Kidney (tissue), 14 donors: ENCODE data around the gene GMDS. TPM values are rescaled to one million over a fixed set of nuclear protein-coding genes. Genes with fewer than 3 reads are reported as not detected.

ENCODE experiments used
- DNase-seq, 5 donors: peaks; one replicate each; pipeline ENCODE4 v3.0.0-alpha.2; 2013 to 2020
- FAIRE-seq: peaks from 2 replicates; lab custom pipeline; 2012; peaks lifted over from hg19 to GRCh38; lab: Jason Lieb, UNC
- H3K27ac ChIP-seq, 2 donors: one replicate each; pipeline ENCODE4 v1.7.0; 2013; ENCODE audit warnings: low read depth in 2 of 2, low read length in 2 of 2, inconsistent platforms in 1 of 2
- H3K27me3 ChIP-seq: one replicate; pipeline ENCODE4 v1.7.1; 2013; ENCODE audit warnings: low read length, inconsistent platforms; ENCODE audit not compliant: control insufficient read depth, insufficient read depth
- H3K36me3 ChIP-seq, 3 donors: one replicate each; pipeline versions ENCODE4 v1.7.0 to v1.7.1; 2013; ENCODE audit warnings: low read length in 3 of 3, control low read depth in 1 of 3, inconsistent platforms in 1 of 3; ENCODE audit not compliant: insufficient read depth in 3 of 3, control insufficient read depth in 2 of 3
- H3K4me1 ChIP-seq, 3 donors: one replicate each; pipeline versions ENCODE4 v1.7.0 to v1.7.1; 2013; ENCODE audit warnings: low read length in 3 of 3, inconsistent platforms in 1 of 3, low read depth in 1 of 3; ENCODE audit not compliant: control insufficient read depth in 2 of 3, insufficient read depth in 2 of 3
- H3K4me3 ChIP-seq, 3 donors: one replicate each; pipeline versions ENCODE4 v1.7.0 to v1.8.1; 2013; ENCODE audit warnings: low read length in 3 of 3, control low read depth in 1 of 3, inconsistent platforms in 1 of 3
- H3K9ac ChIP-seq, 3 donors: one replicate each; pipeline versions ENCODE4 v1.7.0 to v1.7.1; 2013; ENCODE audit warnings: low read length in 3 of 3, control low read depth in 1 of 3, inconsistent platforms in 1 of 3
- H3K9me3 ChIP-seq, 3 donors: one replicate each; pipeline versions ENCODE4 v1.7.0 to v1.7.1; 2013; ENCODE audit warnings: low read length in 3 of 3, control low read depth in 1 of 3, inconsistent platforms in 1 of 3; ENCODE audit not compliant: control insufficient read depth in 2 of 3, insufficient read depth in 1 of 3
- intact Hi-C: fragments of 100-400 bp; cut with DNase I; formaldehyde crosslinking; loops from one replicate; pipeline ENCODE4 v1.11.1; 2022
- polyA plus RNA-seq: library from polyadenylated mRNA; stranded (reverse); fragments of 350-450 nt; fragmentation: Illumina TruSeq; extraction: RNeasy Lipid Tissue Mini Kit (QIAGEN cat#74804); gene quantifications from one replicate; pipeline ENCODE4 v1.2.3, GENCODE V29; 2014; ENCODE audit warnings: low read depth, low replicate concordance; ENCODE audit not compliant: insufficient read depth
- total RNA-seq: library from RNA; stranded (reverse); fragmentation: NEBNext Ultra II Directional; extraction: Animal tissue kit (Norgen Biotek cat#: 25700); gene quantifications from one replicate; pipeline ENCODE4 v1.2.1, GENCODE V29; 2021
- TF ChIP-seq, protein P1 (sequence below): IDR thresholded peaks from 3 replicates; pipeline ENCODE4 v1.5.1; 2012; ENCODE audit warnings: mild to moderate bottlenecking, moderate library complexity, borderline replicate concordance; ENCODE audit not compliant: insufficient read depth; ENCODE audit errors: extremely low read depth
- donor health status: control.
- donor health status: control.
- donor health status: control.
- donor health status: control.
- donor health status: control.
- donor health status: DM: yes; HTN: yes; CAD: no.
- donor health status: Normal renal cell carcinoma (clear cell type).

The GMDS gene
- total and polyA plus RNA-seq, 2 donors from 2014 or later = 49.6 to 63.7 TPM

- intact Hi-C loops = no loop called here
- peaks cover 4 to 14% (median 4%) of the 10 kb centered on the region in 3 donors for H3K4me1 ChIP-seq
- H3K9ac ChIP-seq = no peak overlapping the region
- TF ChIP-seq, protein P1, sequence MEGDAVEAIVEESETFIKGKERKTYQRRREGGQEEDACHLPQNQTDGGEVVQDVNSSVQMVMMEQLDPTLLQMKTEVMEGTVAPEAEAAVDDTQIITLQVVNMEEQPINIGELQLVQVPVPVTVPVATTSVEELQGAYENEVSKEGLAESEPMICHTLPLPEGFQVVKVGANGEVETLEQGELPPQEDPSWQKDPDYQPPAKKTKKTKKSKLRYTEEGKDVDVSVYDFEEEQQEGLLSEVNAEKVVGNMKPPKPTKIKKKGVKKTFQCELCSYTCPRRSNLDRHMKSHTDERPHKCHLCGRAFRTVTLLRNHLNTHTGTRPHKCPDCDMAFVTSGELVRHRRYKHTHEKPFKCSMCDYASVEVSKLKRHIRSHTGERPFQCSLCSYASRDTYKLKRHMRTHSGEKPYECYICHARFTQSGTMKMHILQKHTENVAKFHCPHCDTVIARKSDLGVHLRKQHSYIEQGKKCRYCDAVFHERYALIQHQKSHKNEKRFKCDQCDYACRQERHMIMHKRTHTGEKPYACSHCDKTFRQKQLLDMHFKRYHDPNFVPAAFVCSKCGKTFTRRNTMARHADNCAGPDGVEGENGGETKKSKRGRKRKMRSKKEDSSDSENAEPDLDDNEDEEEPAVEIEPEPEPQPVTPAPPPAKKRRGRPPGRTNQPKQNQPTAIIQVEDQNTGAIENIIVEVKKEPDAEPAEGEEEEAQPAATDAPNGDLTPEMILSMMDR = no peak
- no peak overlapping the region for H3K27ac ChIP-seq
- DNase-seq (no peak), FAIRE-seq (no peak)
- H3K36me3 ChIP-seq = no peaks in the 10 kb centered on the region
- H3K4me3 ChIP-seq = no peak overlapping the region
- no peaks in the 10 kb centered on the region for H3K9me3 ChIP-seq
- H3K27me3 ChIP-seq = no peaks in the 10 kb centered on the region
Observed at GRCh38 chr6:1817033-1817761, 428.2 kb downstream of the GMDS start.

DNA sequence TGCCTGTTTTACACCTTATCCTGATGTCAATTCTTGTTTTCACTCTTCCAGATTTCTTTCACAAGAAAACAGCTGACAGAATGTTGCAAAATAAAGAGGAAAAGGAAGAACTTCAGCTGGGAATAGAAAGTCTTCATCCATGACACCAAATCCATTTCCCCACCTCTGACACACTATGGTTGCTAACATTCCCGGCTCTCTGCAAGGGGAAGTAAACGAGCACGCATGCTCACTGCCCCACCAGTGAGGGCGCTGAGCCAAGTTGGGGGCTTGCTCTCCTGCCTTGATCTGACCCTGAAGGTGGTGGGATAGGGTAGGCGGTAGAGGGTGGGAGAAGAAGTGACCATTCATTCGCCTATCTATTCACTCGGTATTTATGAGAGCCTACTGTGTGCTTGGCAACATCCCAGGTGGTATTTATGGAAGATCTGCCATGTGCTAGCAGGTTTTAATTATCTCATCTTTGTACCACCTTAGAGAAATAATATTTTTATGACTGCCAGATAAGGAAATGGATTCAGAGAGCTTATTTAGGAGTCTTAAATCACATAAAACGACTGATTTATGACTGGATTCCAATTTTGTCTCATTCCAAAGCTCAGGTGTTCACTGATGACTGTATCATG lies 429.5 kb downstream of the GMDS start:
- FAIRE-seq = no peak
- TF ChIP-seq, protein P1 = no peak

GRCh38 chr6:1814279-1814678 lies 431.1 kb downstream of the GMDS start:
- Histone ChIP-seq H3K36me3 (no peaks in the 10 kb centered on the region), H3K27me3 (no peaks in the 10 kb centered on the region), H3K4me3 (no peak overlapping the region), H3K4me1 (peaks cover 0 to 6% (median 0%) of the 10 kb centered on the region in 3 donors), H3K9ac (no peak overlapping the region), H3K9me3 (no peaks in the 10 kb centered on the region), H3K27ac (no peak overlapping the region)
- TF ChIP-seq, protein P1 = no peak
- no peak for FAIRE-seq
- no peak for DNase-seq
- intact Hi-C loops = no loop called here

More for the DNA sequence above, 429.5 kb downstream of the GMDS start:
- H3K4me1 ChIP-seq = peaks cover 0 to 13% (median 2%) of the 10 kb centered on the region in 3 donors
- intact Hi-C loops = no loop called here
- no peaks in the 10 kb centered on the region for H3K27me3 ChIP-seq
- no peaks in the 10 kb centered on the region for H3K9me3 ChIP-seq
- no peak overlapping the region for H3K27ac ChIP-seq
- H3K4me3 ChIP-seq = no peak overlapping the region
- no peak for DNase-seq
- H3K9ac ChIP-seq = no peak overlapping the region
- no peaks in the 10 kb centered on the region for H3K36me3 ChIP-seq
